Esophagus mucosa (tissue), 1 donor: ENCODE results near the gene ACAD11. TPM values are rescaled to one million over a fixed set of nuclear protein-coding genes. Genes with fewer than 3 reads are reported as not detected.
A peak's percentile ranks its signal among the peaks of the same experiment; 100 is the strongest.

Experiments
- ATAC-seq: fragments of 200-7000 bp; cut with Tn5 transposase; one replicate; pipeline ENCODE4 v1.9.1; 2020
- total RNA-seq: library from RNA; stranded (reverse); gene quantifications from one replicate; pipeline ENCODE4 v1.2.4, GENCODE V29; 2023
- donor health status: DM: yes; HTN: yes; CAD: no.

Gene ACAD11, protein sequence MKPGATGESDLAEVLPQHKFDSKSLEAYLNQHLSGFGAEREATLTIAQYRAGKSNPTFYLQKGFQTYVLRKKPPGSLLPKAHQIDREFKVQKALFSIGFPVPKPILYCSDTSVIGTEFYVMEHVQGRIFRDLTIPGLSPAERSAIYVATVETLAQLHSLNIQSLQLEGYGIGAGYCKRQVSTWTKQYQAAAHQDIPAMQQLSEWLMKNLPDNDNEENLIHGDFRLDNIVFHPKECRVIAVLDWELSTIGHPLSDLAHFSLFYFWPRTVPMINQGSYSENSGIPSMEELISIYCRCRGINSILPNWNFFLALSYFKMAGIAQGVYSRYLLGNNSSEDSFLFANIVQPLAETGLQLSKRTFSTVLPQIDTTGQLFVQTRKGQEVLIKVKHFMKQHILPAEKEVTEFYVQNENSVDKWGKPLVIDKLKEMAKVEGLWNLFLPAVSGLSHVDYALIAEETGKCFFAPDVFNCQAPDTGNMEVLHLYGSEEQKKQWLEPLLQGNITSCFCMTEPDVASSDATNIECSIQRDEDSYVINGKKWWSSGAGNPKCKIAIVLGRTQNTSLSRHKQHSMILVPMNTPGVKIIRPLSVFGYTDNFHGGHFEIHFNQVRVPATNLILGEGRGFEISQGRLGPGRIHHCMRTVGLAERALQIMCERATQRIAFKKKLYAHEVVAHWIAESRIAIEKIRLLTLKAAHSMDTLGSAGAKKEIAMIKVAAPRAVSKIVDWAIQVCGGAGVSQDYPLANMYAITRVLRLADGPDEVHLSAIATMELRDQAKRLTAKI
- 8.1 TPM for total RNA-seq

DNA sequence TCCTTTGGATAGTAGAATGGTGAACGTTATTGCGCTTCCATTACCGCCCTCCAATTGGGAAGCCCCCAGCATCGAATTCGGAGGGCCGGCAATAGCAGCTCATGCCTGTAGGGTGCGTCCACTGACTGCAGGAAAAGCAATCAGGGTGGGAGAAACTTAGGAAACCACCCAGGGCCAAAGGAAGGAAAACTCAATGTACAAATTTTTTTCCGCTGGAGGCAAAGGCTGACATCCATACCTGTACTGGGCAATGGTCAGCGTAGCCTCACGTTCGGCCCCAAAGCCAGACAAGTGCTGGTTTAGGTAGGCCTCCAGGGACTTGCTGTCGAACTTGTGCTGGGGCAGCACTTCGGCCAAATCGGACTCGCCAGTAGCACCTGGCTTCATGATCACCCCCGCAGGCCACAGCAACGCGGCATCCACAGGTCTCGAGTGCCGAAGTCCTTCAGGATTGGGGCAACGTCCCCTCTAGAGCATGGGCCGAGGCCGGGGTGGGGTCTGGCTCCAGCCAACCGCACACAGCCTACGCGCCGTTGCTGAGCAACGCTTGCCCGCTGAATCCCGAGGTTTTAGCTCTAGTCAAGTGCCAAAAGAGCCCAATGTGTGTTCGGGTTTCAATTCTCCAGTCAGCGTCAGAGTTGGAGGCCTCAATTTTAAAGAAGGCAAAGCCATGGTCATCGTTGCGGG lies at the start of gene ACAD11:
ACAD11 (minus strand) TSS at position 445 of the 687 bp plus-strand sequence; CDS start at position 387, 58 bp downstream.
- ATAC-seq, result peak; percentile 71

- ATAC-seq, result no peak
Observed at GRCh38 chr3:132703733-132704132, 44.1 kb upstream of the ACAD11 start.

- ATAC-seq, result no peak
Observed at GRCh38 chr3:132695422-132695821, 35.8 kb upstream of the ACAD11 start.

DNA sequence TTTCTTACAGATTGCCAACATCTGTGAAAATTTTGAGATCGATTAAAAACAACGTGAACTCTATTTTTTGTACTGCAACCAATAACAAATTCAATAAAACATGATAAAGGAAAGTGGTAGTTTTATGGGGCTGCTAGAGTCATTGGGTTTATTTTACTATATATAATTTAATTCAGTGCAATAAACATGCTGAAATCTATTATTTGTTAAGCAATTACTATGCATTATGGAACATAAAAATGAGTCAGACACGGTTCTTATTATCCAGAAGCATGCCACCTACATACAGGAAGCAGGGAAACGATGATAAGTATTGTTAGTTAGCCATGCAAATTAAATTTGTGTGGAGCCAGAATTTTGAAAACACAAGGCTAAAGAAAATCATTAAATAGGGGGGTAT lies 35.4 kb upstream of the ACAD11 start:
- no peak for ATAC-seq

DNA sequence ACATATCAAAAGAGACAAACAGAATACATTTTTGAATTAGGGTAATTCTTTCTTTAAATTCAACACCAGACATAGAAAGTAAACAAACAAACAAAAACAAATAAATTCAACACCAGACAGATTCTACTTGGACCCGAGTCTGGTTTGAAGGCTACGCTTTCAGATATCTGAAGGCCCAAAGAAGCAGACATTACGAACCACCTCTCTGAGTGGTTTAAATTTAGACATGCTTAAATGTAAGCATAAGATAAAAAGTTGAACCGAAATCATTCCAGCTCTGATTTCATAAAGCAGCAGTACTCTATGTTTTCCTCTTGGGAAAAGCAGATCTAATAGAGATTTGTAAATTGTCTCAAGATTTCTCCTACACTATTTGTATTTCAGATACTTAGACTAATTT lies 30.4 kb upstream of the ACAD11 start:
- no peak for ATAC-seq

DNA sequence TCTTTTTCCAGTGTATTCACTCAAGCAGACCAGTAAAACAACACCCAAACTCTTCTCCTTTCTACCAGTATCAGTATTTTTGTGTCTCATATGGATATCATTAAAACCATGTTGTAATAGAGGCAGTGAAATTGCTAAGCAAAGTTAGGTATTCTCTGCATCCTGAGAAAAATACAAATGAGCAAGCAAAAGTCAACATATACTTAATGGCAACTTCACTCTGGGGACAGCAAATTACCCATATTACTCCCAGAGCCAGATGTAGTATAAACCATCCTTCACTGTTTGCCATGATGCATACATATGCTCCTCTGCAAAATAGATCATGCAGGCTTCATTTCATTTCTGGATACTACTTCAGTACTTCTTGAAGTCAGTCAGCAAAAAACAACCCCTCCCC lies 22.6 kb upstream of the ACAD11 start:
- ATAC-seq, result no peak

- no peak for ATAC-seq
Observed at GRCh38 chr3:132681421-132681820, 21.8 kb upstream of the ACAD11 start.

- no peak for ATAC-seq
Observed at GRCh38 chr3:132679911-132680310, 20.3 kb upstream of the ACAD11 start.

DNA sequence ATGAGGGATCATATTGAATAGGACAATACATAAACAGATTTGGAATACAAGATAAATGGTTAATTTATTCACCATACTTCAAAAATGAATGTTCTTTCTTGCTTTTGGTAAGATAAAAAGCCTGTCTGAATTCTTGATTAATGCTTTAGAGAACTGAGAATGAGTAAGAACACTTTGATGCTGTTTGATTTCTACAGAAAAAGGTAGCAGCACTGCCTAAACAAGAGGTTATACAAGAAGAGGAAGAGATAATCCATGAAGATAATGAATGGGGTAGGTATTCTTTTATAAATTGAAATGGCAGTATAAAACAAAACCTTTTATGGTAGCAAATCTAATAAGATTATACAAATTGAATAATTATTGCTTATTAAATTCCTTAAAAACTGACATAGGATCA lies 15.8 kb upstream of the ACAD11 start:
- no peak for ATAC-seq

DNA sequence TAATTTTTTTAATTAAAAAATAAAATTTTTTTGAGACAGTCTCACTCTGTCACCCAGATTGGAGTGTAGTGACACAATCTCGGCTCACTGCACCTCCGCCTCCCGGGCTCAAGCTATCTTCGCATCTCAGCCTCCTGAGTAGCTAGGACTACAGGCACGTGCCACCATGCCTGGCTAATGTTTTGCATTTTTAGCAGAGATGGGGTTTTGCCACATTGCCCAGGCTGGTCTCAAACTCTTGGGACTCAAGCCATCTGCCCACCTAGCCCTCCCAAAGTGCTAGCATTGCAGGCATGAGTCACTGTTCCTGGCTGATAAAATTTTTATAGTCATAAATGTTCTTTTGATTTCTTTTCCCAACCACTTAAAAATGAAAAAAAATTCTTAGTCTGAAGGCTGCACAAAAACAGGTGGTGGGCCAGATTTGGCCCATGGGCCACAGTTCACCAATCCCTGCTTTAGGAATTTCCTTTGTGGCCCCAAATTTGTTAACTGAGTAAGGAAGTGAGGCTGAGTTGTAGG lies 9.7 kb upstream of the ACAD11 start:
- ATAC-seq, result no peak

DNA sequence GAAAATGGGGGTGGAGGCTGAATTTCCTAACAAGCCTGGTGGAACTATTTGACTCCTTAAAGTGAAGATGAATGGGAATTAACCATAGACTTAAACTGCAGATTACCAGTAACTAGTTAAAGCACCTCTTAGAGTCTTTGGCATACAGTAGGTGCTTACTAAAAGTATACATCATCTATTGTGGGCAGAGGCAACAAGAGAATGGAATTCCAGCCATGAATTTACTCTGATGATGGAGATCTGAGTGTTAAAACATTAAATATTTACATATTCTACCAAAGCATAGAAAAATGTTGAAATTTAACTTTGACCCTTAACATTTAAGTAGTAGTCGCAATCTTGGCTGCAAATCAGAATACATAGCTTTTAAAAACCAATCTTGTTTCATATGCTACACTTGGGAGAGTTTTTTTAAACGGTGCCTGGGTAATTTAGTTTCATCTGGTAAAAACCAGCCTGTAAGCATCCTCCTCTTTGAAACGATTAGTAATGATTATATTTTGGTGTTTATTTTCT lies 5.7 kb upstream of the ACAD11 start:
- no peak for ATAC-seq

DNA sequence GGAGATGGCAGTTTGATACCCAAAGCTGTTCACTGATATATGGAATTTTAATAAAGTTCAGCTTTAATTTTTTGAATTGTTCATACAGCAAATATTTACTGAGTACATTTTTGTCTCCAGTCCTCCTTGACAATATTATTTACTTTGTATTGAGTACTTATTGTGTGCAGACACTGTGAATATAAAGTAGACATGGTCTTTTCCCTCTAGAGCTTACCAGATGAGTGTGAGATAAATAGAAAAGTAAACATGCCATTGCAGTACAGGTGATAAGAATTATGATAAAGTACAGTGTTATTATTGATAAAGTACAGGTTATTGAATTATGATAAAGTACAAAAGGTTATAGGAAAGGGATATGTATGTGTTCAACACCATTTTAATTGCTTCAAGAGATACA lies 2.6 kb upstream of the ACAD11 start:
- ATAC-seq, result no peak

- ATAC-seq, result no peak
Observed at GRCh38 chr3:132661101-132661500, 1.5 kb upstream of the ACAD11 start.

DNA sequence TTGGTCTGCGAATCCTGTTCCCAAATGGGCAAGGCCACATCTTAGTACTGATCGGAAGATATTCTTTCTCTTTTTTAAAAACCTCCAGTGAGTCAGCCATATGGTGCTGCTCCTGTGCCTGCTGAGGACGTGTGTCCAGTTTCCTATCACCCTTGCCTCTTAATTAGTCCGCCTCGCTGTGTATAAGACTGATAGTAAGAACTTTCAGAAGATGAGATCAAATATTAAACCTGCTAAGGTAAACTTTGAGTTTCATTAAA lies 1.1 kb upstream of the ACAD11 start:
- ATAC-seq, result peak; percentile 54

- peak; percentile 76 for ATAC-seq
Observed at GRCh38 chr3:132660052-132660810, 622 bp upstream of the ACAD11 start, which contains the start of gene UBA5. TSS of gene UBA5 (plus strand) at chr3:132660329. CDS start at chr3:132660538, 209 bp downstream.

DNA sequence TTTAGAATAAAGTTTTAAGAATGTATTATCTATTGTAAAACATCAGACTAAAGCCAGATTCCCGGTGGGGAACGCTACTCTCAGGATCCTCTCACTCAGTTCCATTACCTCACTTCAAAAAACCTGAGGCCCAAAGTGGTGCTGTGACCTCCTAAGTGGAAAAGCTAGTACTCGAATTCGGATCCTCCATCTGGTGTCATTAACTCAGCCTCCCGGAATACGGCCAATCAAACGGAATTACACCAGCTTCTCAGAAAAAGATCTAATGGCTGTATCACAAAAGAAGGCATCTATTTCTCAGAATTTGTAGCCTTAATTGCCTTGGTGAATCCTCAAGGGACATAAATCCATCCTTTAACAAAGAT lies 627 bp downstream of the ACAD11 start:
- no peak for ATAC-seq

DNA sequence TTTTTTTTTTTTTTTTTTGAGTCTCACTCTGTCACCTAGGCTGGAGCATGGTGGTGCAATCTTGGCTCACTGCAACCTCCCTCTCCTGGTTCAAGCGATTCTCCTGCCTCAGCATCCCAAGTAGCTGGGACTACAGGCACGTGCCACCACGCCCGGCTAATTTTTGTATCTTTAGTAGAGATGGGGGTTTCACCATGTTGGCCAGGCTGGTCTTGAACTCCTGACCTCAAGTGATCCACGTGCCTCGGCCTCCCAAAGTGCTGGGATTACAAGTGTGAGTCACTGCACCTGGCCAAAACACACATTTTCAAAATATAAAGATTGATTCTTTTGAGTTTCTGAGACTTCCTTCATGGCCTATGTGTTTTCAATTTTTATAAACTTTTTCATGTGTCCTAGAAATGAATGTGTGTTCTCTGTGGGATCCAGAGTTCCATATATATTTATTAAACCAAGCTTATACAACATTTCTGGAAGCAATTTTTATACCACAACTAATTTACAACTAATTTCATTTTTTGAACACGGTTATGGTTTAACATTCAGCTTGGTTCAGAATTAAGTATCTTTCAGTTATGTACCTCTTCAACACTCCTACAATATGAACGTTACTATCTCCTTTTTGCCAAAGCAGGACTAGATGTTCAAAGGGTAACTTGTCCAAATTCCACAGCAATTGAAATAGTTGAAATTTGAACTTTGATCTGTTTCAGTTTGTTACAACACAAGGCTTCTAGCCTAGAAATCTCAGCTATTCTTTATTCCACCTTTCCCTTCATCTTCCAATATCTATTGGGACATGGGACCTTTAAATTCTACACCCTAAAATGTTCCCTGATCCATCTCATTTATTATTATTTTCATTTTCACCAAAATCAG lies 1.5 kb downstream of the ACAD11 start:
- no peak for ATAC-seq

DNA sequence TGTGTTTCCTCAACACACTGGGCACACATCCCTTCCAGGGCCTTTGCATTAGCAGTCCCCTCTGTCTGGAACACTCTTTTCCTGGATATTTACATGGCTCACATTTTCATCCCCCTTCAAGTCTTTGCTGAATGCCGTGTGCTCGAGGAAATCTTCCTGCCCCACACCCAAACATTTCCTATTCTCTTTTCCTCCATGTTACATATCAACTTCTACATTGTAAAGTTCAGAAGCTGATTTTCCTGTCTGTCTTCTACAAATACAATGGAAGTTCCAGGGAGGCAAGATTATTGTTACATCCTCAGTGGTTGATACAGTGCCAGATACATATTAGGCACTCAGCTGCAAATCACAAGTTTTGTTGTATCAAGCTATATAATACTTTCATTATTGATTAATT lies 4.1 kb downstream of the ACAD11 start:
- no peak for ATAC-seq

- no peak for ATAC-seq
Observed at GRCh38 chr3:132654721-132655120, 4.9 kb downstream of the ACAD11 start.

GRCh38 chr3:132654190-132654589 lies 5.4 kb downstream of the ACAD11 start:
- no peak for ATAC-seq

DNA sequence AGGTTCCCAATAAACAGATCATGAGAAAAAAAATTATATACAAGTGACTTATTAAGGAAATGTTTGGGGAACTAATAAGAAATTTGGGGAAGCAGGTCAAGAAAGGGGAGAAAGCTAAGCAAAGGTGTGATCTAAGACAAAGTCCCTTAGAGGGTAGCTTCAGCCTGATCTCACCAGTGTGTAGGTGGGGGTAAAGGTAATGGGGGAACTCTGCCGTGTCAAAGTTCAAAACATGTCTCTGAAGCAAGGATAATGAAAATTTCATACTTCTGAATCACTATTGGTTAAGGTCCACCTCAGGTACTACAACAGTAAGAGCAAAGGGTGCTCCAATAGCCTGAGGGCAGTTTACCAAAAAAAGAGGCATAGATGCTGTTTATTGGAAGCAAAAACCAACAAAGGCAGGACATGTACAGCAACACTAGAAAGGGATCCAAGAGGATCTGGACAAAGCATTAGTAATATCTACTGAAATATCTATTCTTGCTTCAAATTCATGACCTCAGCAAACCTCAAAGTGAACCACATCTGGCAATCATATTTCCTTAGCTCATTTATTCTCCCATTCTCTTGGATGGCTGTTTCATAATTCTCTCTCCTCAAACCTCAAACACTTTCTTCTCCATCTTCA lies 6.9 kb downstream of the ACAD11 start:
- ATAC-seq, result no peak
